Measurements from ENCODE around the gene CCBE1.

Gene CCBE1

GRCh38 chr18:59576541-59577385 is 120.5 kb downstream of the CCBE1 start:
- H3K4me3 ChIP-seq (ENCODE audit: low read depth, low read length) = no peak overlapping the region
- DNase-seq (ENCODE audit: low read depth, low spot score) = no peak
- TF ChIP-seq, protein P1, sequence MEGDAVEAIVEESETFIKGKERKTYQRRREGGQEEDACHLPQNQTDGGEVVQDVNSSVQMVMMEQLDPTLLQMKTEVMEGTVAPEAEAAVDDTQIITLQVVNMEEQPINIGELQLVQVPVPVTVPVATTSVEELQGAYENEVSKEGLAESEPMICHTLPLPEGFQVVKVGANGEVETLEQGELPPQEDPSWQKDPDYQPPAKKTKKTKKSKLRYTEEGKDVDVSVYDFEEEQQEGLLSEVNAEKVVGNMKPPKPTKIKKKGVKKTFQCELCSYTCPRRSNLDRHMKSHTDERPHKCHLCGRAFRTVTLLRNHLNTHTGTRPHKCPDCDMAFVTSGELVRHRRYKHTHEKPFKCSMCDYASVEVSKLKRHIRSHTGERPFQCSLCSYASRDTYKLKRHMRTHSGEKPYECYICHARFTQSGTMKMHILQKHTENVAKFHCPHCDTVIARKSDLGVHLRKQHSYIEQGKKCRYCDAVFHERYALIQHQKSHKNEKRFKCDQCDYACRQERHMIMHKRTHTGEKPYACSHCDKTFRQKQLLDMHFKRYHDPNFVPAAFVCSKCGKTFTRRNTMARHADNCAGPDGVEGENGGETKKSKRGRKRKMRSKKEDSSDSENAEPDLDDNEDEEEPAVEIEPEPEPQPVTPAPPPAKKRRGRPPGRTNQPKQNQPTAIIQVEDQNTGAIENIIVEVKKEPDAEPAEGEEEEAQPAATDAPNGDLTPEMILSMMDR (IDR thresholded peaks at IDR 0.05; ENCODE audit: insufficient read depth, low read length, missing control alignments) = no peak
- ChIA-PET POLR2A (no interaction called here), CTCF (interaction anchor here (0.9 to 1.3 kb wide), 2 partner anchors 10 to 17 kb away, joined by 3 to 4 read pairs; no protein-coding TSS in a partner anchor)

- TF ChIP-seq, protein P1 (IDR thresholded peaks at IDR 0.05; ENCODE audit: insufficient read depth, low read length, missing control alignments) = no peak
- H3K4me3 ChIP-seq (ENCODE audit: low read depth, low read length) = no peak overlapping the region
- DNase-seq (ENCODE audit: low read depth, low spot score) = no peak
- ChIA-PET CTCF (interaction anchor here (1.3 kb wide), 1 partner anchor 17 kb away, joined by 4 read pairs; no protein-coding TSS in a partner anchor), POLR2A (no interaction called here)
Observed at GRCh38 chr18:59575995-59576394, 121.2 kb downstream of the CCBE1 start.

DNA sequence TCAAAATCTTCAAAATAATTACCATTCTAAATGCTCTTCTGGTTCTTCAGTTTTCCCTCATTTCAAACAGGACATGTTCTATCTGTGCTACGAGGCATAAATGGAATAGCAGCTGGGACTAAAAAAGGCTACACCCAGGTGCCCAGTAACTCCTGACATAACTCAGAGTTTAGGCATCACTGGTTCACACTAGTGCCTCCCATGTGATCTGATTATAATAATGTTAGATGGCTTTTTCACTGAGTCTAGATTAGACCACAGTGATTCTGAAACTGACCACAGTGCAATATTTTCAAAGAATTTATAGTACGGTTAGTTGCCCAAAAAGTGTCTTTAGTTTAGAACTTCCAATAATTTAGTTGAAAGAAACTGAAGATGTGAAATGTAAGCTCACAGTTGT is 123.3 kb downstream of the CCBE1 start:
- TF ChIP-seq, protein P1 (IDR thresholded peaks at IDR 0.05; ENCODE audit: insufficient read depth, low read length, missing control alignments) = no peak
- no peak for DNase-seq (ENCODE audit: low read depth, low spot score)
- CTCF ChIA-PET = interaction anchor here (1.0 to 1.2 kb wide), 2 partner anchors 124 to 209 kb away, joined by 3 to 4 read pairs; no protein-coding TSS in a partner anchor
- H3K4me3 ChIP-seq (ENCODE audit: low read depth, low read length) = no peak overlapping the region
- POLR2A ChIA-PET = no interaction called here

GRCh38 chr18:59571902-59572301 is 125.3 kb downstream of the CCBE1 start:
- no peak overlapping the region for H3K4me3 ChIP-seq (ENCODE audit: low read depth, low read length)
- ChIA-PET POLR2A (no interaction called here), CTCF (no interaction called here)
- no peak for DNase-seq (ENCODE audit: low read depth, low spot score)
- TF ChIP-seq, protein P1 (IDR thresholded peaks at IDR 0.05; ENCODE audit: insufficient read depth, low read length, missing control alignments) = no peak

GRCh38 chr18:59570796-59571195 is 126.4 kb downstream of the CCBE1 start:
- CTCF ChIA-PET = no interaction called here
- no peak overlapping the region for H3K4me3 ChIP-seq (ENCODE audit: low read depth, low read length)
- DNase-seq (ENCODE audit: low read depth, low spot score) = no peak
- POLR2A ChIA-PET = no interaction called here
- TF ChIP-seq, protein P1 (IDR thresholded peaks at IDR 0.05; ENCODE audit: insufficient read depth, low read length, missing control alignments) = no peak

DNA sequence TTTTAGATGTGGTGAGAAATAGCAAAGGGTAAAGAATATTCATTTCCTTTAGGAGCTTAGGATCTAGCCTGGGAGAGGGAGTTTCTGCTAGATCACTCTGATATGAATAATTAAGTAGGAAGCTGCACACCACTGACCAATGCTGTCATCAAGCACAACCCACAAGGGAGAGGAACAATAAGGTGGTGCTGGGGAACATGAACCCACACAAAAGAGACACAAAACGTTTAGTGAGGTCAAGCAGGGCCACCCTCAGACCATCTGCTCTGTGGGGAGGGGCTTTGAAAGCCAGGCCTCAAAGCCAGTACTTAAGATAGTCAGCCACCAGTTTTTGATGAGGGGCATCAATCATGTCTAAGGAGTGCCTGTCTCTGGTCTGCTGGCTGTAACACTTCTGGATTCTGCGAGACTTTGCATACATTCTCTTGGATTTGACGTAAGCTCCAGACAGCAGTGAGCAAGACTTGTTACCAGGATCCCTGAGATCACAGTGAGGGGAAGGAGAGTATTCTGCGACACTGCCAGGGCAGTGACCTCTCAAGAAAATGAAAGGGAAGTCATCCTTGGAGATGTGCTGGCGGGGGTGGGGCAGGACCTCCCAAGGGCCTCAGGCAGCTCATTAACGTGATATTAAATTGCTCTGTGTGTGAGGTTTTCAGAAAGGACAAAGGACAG is 127.0 kb downstream of the CCBE1 start:
- POLR2A ChIA-PET = no interaction called here
- no peak overlapping the region for H3K4me3 ChIP-seq (ENCODE audit: low read depth, low read length)
- TF ChIP-seq, protein P1 (IDR thresholded peaks at IDR 0.05; ENCODE audit: insufficient read depth, low read length, missing control alignments) = no peak
- no peak for DNase-seq (ENCODE audit: low read depth, low spot score)
- CTCF ChIA-PET = interaction anchor here (1.8 kb wide), 1 partner anchor 9 kb away, joined by 5 read pairs; no protein-coding TSS in a partner anchor

Data from AG04449 (cell line).